B cell (primary cell): ENCODE measurements around the gene RERE. TPM values are rescaled to one million over a fixed set of nuclear protein-coding genes. Genes with fewer than 3 reads are reported as not detected.

ENCODE experiments used
- ATAC-seq: fragments of 200-7000 bp; cut with Tn5 transposase; one replicate; pipeline ENCODE4 v1.10.0; 2021; ENCODE audit warnings: low read depth, mild to moderate bottlenecking, moderate number of reproducible peaks, moderate library complexity
- CTCF ChIA-PET: fragments of 350-600 bp; sonication (Branson Sonifier 250); formaldehyde crosslinking; loops from one replicate; lab custom pipeline; 2021; ENCODE audit warnings: antibody characterized with exemption, inconsistent platforms; lab: Charles Lee
- POLR2A ChIA-PET: fragments of 350-600 bp; sonication (Branson Sonifier 250); formaldehyde crosslinking; loops from one replicate; lab custom pipeline; 2021; ENCODE audit warnings: antibody characterized with exemption; lab: Charles Lee
- DNase-seq: peaks from one replicate; pipeline ENCODE4 v3.0.0; 2013
- H2AFZ ChIP-seq: 2 replicates; pipeline ENCODE4 v1.6.1; 2012; ENCODE audit warnings: mild to moderate bottlenecking, low read depth, low read length; ENCODE audit not compliant: insufficient read depth, poor library complexity, severe bottlenecking
- H3K27ac ChIP-seq, 2 donors: 1 replicate in 1 of 2; 2 replicates in 1 of 2; pipeline ENCODE4 v1.5.1; 2012 to 2013; ENCODE audit warnings: low read length in 2 of 2, mild to moderate bottlenecking in 2 of 2, moderate library complexity in 1 of 2
- H3K27me3 ChIP-seq, 4 experiments: fragments of 200-600 bp in 1 of 4; sonication (generic) in 1 of 4; replicated peaks in 1 of 4; 1 replicate in 2 of 4; 2 replicates in 2 of 4; pipeline versions ENCODE4 v1.6.1 to v1.7.0; 2013 to 2016; ENCODE audit warnings: low read length in 3 of 4, mild to moderate bottlenecking in 2 of 4, mixed read lengths in 1 of 4, moderate library complexity in 1 of 4; ENCODE audit not compliant: insufficient read depth in 4 of 4, control insufficient read depth in 3 of 4; ENCODE audit errors: control extremely low read depth in 1 of 4
- H3K36me3 ChIP-seq, 2 experiments: replicated peaks in 1 of 2; 1 replicate in 1 of 2; 2 replicates in 1 of 2; pipeline versions ENCODE4 v1.6.1 to v1.7.1; 2013; ENCODE audit warnings: low read length in 1 of 2; ENCODE audit not compliant: insufficient read depth in 2 of 2, control insufficient read depth in 1 of 2; ENCODE audit errors: control extremely low read depth in 1 of 2, extremely low read depth in 1 of 2
- H3K4me1 ChIP-seq, 2 donors: fragments of 200-600 bp in 1 of 2; sonication (generic) in 1 of 2; 1 replicate in 1 of 2; 2 replicates in 1 of 2; pipeline versions ENCODE4 v1.5.1 to v1.6.1; 2013 to 2017; ENCODE audit warnings: low read length in 2 of 2; ENCODE audit not compliant: control insufficient read depth in 2 of 2, insufficient read depth in 2 of 2
- H3K4me2 ChIP-seq: replicated peaks from 2 replicates; pipeline ENCODE3; 2012; ENCODE audit warnings: mild to moderate bottlenecking, low read depth, low read length; ENCODE audit not compliant: poor library complexity, severe bottlenecking
- H3K4me3 ChIP-seq, 5 experiments: fragments of 200-600 bp in 1 of 5; sonication (generic) in 1 of 5; 1 replicate in 3 of 5; 2 replicates in 2 of 5; pipeline versions ENCODE4 v1.5.1 to v1.7.0; 2011 to 2016; ENCODE audit warnings: low read length in 4 of 5, mild to moderate bottlenecking in 4 of 5, low read depth in 2 of 5, control low read depth in 1 of 5, moderate library complexity in 1 of 5; ENCODE audit not compliant: insufficient read depth in 1 of 5; ENCODE audit errors: control extremely low read depth in 1 of 5, extremely low read depth in 1 of 5
- H3K79me2 ChIP-seq: fragments of 200-600 bp; sonication (generic); one replicate; pipeline ENCODE4 v1.6.0; 2016; ENCODE audit warnings: low read length; ENCODE audit not compliant: control insufficient read depth, insufficient read depth
- H3K9ac ChIP-seq: fragments of 200-600 bp; sonication (generic); 2 replicates; pipeline ENCODE4 v1.6.1; 2017; ENCODE audit warnings: mild to moderate bottlenecking, low read length, moderate library complexity
- H3K9me3 ChIP-seq, 3 donors: one replicate each; pipeline versions ENCODE4 v1.6.1 to v1.7.1; 2013; ENCODE audit warnings: low read length in 2 of 3; ENCODE audit not compliant: control insufficient read depth in 2 of 3, insufficient read depth in 1 of 3; ENCODE audit errors: control extremely low read depth in 1 of 3
- H4K20me1 ChIP-seq: 2 replicates; pipeline ENCODE4 v1.6.0; 2012; ENCODE audit warnings: mild to moderate bottlenecking, low read length; ENCODE audit not compliant: insufficient read depth, control insufficient read depth, poor library complexity, severe bottlenecking
- H3K27ac Mint-ChIP-seq: one replicate; pipeline ENCODE4 v1.8.0; 2021; ENCODE audit warnings: mixed read lengths
- H3K27me3 Mint-ChIP-seq: one replicate; pipeline ENCODE4 v1.8.0; 2021; ENCODE audit warnings: mixed read lengths
- H3K4me1 Mint-ChIP-seq: one replicate; pipeline ENCODE4 v1.8.0; 2021; ENCODE audit warnings: mixed read lengths
- H3K4me3 Mint-ChIP-seq: one replicate; pipeline ENCODE4 v1.8.0; 2021; ENCODE audit warnings: mixed read lengths
- H3K9me3 Mint-ChIP-seq: one replicate; pipeline ENCODE4 v1.8.0; 2022; ENCODE audit warnings: mixed read lengths; ENCODE audit not compliant: insufficient read depth
- CTCF ChIP-seq: fragments of 200-600 bp; IDR thresholded peaks from one replicate; pipeline ENCODE4 v1.8.0; 2022; ENCODE audit warnings: antibody characterized with exemption, mild to moderate bottlenecking
- EZH2 ChIP-seq: IDR thresholded peaks from 2 replicates; pipeline ENCODE4 v1.6.1; 2012; ENCODE audit warnings: borderline replicate concordance, low read depth, mild to moderate bottlenecking, moderate library complexity, low read length; ENCODE audit not compliant: insufficient read depth, poor library complexity, severe bottlenecking
- WGBS: methylation state at CpG from one replicate; pipeline ENCODE4 v1.1.5; 2013; ENCODE audit warnings: missing lambda C conversion rate; ENCODE audit not compliant: insufficient coverage; 5-methylcytosine and 5-hydroxymethylcytosine counted together
- intact Hi-C: fragments of 100-400 bp; cut with micrococcal nuclease; formaldehyde crosslinking; loops from one replicate; pipeline ENCODE4 v1.10.0; 2022
- polyA plus RNA-seq: library from polyadenylated mRNA; depleted of rRNA; stranded (reverse); fragments of >200 nt; gene quantifications from 2 replicates; pipeline ENCODE4 v1.2.3, GENCODE V29; 2012
- total RNA-seq, 2 donors: library from RNA; stranded (reverse); fragments of 120-200 nt in 1 of 2; gene quantifications; 1 replicate in 1 of 2; 2 replicates in 1 of 2; pipeline versions ENCODE4 v1.2.3 to v1.2.4, GENCODE V29; 2013 to 2022

Gene RERE
- total and polyA plus RNA-seq, 2 donors (not counting 1 experiment from before 2014, with no cell fraction given) = 27.3 to 132 TPM

GRCh38 chr1:8536515-8536914, 280.9 kb downstream of the RERE start:
- Histone ChIP-seq H3K9ac (no peak overlapping the region), H3K4me2 (no peak overlapping the region), H4K20me1 (no peaks in the 10 kb centered on the region), H3K9me3 (no peaks in the 10 kb centered on the region), H3K79me2 (peaks cover 20% of the 10 kb centered on the region), H3K4me3 (no peak overlapping the region), H3K36me3 (peaks cover 7 to 20% of the 10 kb centered on the region in 2 experiments), H2AFZ (no peak overlapping the region), H3K4me1 (peaks cover 35 to 38% of the 10 kb centered on the region in 2 donors), H3K27ac (no peak overlapping the region), H3K27me3 (no peaks in the 10 kb centered on the region)
- intact Hi-C loops = no loop called here
- Mint-ChIP-seq H3K4me1 (peaks cover 54% of the 10 kb centered on the region), H3K27ac (no peak overlapping the region), H3K4me3 (no peak overlapping the region), H3K27me3 (no peaks in the 10 kb centered on the region), H3K9me3 (no peaks in the 10 kb centered on the region)
- DNase-seq (no peak), ATAC-seq (no peak)
- ChIA-PET POLR2A (interaction anchor here (0.5 kb wide), 1 partner anchor 111 kb away, joined by 3 read pairs; no protein-coding TSS in a partner anchor), CTCF (interaction anchor here (0.7 to 0.9 kb wide), 2 partner anchors 127 to 135 kb away, joined by 3 read pairs; no protein-coding TSS in a partner anchor)
- TF ChIP-seq CTCF (no peak), EZH2 (no peak)
- WGBS = 100% methylated on average over 1 of the region's 2 CpGs

- peaks cover 20% of the 10 kb centered on the region for H3K79me2 ChIP-seq
- H3K27me3 ChIP-seq = no peaks in the 10 kb centered on the region
- peaks cover 34 to 37% of the 10 kb centered on the region in 2 donors for H3K4me1 ChIP-seq
- no peaks in the 10 kb centered on the region for H4K20me1 ChIP-seq
- ATAC-seq (peak; percentile 18), DNase-seq (no peak)
- peaks cover 0 to 3% (median 0%) of the 10 kb centered on the region in 3 donors for H3K9me3 ChIP-seq
- intact Hi-C loops = loop anchor here (1.0 kb wide), 1 partner anchor 8 kb away; no protein-coding TSS in a partner anchor
- peak overlapping the region; percentile 79 for H3K4me2 ChIP-seq
- H3K27ac ChIP-seq = peak overlapping the region; percentile 67 to 80
- Mint-ChIP-seq H3K4me1 (peaks cover 54% of the 10 kb centered on the region), H3K27ac (peak overlapping the region; percentile 94), H3K4me3 (peak overlapping the region; percentile 88), H3K9me3 (no peaks in the 10 kb centered on the region), H3K27me3 (no peaks in the 10 kb centered on the region)
- ChIA-PET CTCF (interaction anchor here (0.7 to 1.3 kb wide), 4 partner anchors 21 to 193 kb away, joined by 3 to 5 read pairs (median 4); no protein-coding TSS in a partner anchor), POLR2A (no interaction called here)
- H3K4me3 ChIP-seq = peak overlapping the region in 1 of 5 experiments; percentile 61
- peak overlapping the region; percentile 71 for H2AFZ ChIP-seq
- peaks cover 5 to 15% of the 10 kb centered on the region in 2 experiments for H3K36me3 ChIP-seq
- H3K9ac ChIP-seq = peak overlapping the region; percentile 62
- TF ChIP-seq EZH2 (no peak), CTCF (no peak)
- no CpG with 5 or more reads among the region's 1 CpG for WGBS
Observed at GRCh38 chr1:8533907-8534306, 283.5 kb downstream of the RERE start.
